AG04450 (cell line): ENCODE data around the gene ICAM2. TPM values are rescaled to one million over a fixed set of nuclear protein-coding genes. Genes with fewer than 3 reads are reported as not detected.

Source experiments
- CTCF ChIA-PET: fragments of 300-600, 350-600 bp; formaldehyde crosslinking; extraction: SDS; loops from one replicate; lab custom pipeline; 2022; ENCODE audit warnings: antibody characterized with exemption, inconsistent platforms; lab: Charles Lee
- POLR2A ChIA-PET: fragments of 350-600 bp; formaldehyde crosslinking; extraction: SDS; loops from one replicate; lab custom pipeline; 2021; ENCODE audit warnings: antibody characterized with exemption, inconsistent platforms; lab: Yijun Ruan, JAX
- DNase-seq: peaks from one replicate; pipeline ENCODE4 v3.0.0-alpha.2; 2011; ENCODE audit warnings: low read depth, low spot score
- H3K27ac ChIP-seq: one replicate; pipeline ENCODE4 v1.5.1; 2012; ENCODE audit warnings: low read depth, low read length, control low read depth
- H3K27me3 ChIP-seq: one replicate; pipeline ENCODE4 v1.6.0; 2012; ENCODE audit warnings: low read length; ENCODE audit not compliant: control insufficient read depth, insufficient read depth
- H3K4me3 ChIP-seq: 2 replicates; pipeline ENCODE4 v1.5.1; 2011; ENCODE audit warnings: mild to moderate bottlenecking, low read depth, low read length, control low read depth
- H3K9me3 ChIP-seq: 2 replicates; pipeline ENCODE4 v1.5.1; 2012; ENCODE audit warnings: low read length; ENCODE audit not compliant: control insufficient read depth, insufficient read depth
- polyA plus RNA-seq: library from polyadenylated mRNA; depleted of rRNA; stranded (reverse); fragments of >200 nt; gene quantifications from 2 replicates; pipeline ENCODE4 v1.2.3, GENCODE V29; 2011
- TF ChIP-seq, protein P1 (sequence below): IDR thresholded peaks from 2 replicates; pipeline ENCODE4 v1.5.1; 2011; ENCODE audit warnings: low read depth, low read length, control low read depth, inconsistent platforms

Gene ICAM2
- polyA plus RNA-seq, 1 experiment: 0.16 TPM

DNA sequence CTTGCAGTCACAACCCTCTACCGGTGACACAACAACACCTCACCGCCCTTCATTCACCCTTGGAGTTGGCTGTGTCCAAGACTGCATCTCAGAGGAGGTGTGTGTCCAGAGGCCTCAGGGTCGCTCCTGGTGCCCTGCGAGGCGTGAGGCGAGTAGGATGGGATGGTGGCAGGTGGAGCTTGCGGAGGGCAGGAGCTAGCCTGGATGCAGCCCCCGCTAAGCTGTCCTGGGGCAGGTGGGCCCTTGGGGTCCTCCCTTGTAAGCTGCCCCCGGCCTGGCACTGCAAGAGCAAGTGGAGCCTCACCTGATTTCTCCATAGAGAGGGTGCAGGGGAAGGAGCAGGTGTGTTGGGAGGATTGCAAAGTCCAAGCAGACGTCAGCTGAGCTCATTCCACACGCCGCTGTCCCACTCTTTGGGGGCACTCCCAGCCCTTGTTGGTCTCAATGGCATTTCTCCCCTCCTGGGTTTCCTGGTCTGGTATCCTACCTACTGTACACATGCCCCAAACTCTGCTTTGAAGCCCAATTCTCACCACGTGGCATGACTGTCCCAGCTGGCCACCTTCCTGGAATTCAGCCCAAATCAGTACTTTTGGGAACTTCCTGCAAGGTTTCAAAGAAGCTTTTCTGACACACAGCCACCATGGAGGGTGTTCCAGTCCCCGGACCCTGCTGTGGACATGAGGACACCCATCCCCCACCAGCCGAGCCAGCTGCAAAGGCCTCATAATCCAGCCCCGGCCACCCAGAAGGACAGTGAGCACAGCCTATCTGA, 18.1 kb upstream of the ICAM2 start:
- POLR2A ChIA-PET: no interaction called here
- Histone ChIP-seq H3K4me3 (no peak overlapping the region), H3K9me3 (no peaks in the 10 kb centered on the region; the same call in 1 of the 2 replicates), H3K27me3 (no peaks in the 10 kb centered on the region), H3K27ac (no peak overlapping the region)
- TF ChIP-seq, protein P1, sequence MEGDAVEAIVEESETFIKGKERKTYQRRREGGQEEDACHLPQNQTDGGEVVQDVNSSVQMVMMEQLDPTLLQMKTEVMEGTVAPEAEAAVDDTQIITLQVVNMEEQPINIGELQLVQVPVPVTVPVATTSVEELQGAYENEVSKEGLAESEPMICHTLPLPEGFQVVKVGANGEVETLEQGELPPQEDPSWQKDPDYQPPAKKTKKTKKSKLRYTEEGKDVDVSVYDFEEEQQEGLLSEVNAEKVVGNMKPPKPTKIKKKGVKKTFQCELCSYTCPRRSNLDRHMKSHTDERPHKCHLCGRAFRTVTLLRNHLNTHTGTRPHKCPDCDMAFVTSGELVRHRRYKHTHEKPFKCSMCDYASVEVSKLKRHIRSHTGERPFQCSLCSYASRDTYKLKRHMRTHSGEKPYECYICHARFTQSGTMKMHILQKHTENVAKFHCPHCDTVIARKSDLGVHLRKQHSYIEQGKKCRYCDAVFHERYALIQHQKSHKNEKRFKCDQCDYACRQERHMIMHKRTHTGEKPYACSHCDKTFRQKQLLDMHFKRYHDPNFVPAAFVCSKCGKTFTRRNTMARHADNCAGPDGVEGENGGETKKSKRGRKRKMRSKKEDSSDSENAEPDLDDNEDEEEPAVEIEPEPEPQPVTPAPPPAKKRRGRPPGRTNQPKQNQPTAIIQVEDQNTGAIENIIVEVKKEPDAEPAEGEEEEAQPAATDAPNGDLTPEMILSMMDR: no peak
- no peak for DNase-seq
- CTCF ChIA-PET: interaction anchor here (0.7 to 2.3 kb wide), 3 partner anchors 10 to 95 kb away, joined by 3 to 13 read pairs (median 6); no protein-coding TSS in a partner anchor

DNA sequence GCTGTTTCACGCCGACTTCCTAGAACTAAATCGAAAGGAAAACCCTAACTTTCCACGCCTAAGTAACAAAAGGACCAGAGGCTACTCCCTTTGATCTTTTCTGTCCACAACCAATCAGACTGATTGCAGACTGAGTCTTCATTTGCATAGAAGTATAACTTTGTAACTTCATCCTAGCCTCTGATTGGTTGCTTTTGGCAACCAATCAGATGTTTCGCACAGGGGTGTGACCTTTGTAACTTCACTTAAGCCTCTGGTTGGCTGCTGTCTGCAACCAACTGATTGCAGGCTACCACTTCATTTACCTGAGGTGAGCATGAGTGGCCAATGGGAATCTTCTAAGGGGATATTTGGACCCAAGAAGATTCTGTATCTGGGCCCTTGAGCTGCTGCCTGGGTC, 17.4 kb upstream of the ICAM2 start:
- H3K4me3 ChIP-seq: no peak overlapping the region
- no peaks in the 10 kb centered on the region; the same call in 1 of the 2 replicates for H3K9me3 ChIP-seq
- TF ChIP-seq, protein P1: no peak
- POLR2A ChIA-PET: no interaction called here
- no peak for DNase-seq
- CTCF ChIA-PET: interaction anchor here (0.7 to 2.3 kb wide), 2 partner anchors 12 to 96 kb away, joined by 3 to 13 read pairs; no protein-coding TSS in a partner anchor
- no peak overlapping the region for H3K27ac ChIP-seq
- no peaks in the 10 kb centered on the region for H3K27me3 ChIP-seq

DNA sequence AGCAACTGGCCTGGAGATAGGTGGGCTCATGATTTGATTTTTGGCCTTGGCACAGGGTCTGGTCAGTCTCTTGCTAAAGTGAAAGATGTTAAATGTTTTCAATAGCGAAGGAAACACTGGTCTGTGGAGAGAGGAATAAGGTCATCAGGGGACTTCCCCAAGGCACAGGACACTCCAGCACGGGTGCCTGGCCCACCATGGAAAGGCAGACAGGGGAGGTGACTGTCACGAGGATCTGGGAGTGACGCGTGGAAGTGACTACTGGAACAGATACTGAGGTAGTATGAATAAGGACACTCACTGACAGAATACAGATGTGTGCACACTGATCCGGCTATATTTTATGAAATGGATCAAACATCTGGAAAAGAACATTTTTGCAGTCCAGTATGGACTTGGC, 16.7 kb upstream of the ICAM2 start:
- Histone ChIP-seq H3K27ac (no peak overlapping the region), H3K27me3 (no peaks in the 10 kb centered on the region), H3K4me3 (no peak overlapping the region), H3K9me3 (no peaks in the 10 kb centered on the region; the same call in 1 of the 2 replicates)
- ChIA-PET CTCF (interaction anchor here (2.3 kb wide), 1 partner anchor 96 kb away, joined by 13 read pairs; no protein-coding TSS in a partner anchor), POLR2A (no interaction called here)
- TF ChIP-seq, protein P1: no peak
- no peak for DNase-seq

DNA sequence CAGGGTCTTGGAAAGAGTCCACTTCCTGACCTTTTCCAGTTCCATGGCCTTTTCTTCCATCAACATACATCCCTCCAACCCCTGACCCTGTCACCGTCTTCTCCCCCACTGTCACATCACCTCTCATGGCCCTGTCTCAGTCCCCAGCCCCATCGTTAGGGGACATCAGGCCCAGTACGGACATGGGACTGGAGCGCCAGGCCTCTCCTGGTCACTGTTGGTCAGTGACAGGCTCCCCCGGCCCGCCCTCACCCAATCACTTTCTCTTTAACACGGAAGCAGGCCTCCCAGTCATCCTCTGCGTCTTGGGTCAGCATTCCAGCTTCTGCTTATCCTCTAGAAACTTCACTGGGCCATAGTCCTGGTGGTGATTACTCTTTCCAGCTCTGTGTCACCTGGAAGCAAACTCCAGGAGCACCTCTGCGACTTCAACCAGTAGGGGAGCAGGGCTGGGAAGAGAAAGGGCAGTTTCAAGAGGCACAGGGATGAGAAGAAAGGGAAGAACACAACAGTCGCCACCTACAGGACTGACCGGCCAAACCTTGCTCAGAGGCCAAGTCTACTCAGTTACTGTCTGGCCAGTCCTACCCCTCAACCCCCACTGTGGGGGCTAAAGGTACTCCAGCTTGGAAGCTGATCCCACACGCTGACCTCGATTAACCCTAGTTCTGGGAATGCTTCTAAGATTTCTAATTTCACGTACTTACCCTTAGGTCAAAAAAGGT, 15.9 kb upstream of the ICAM2 start:
- Histone ChIP-seq H3K27ac (no peak overlapping the region), H3K27me3 (no peaks in the 10 kb centered on the region), H3K4me3 (no peak overlapping the region), H3K9me3 (no peaks in the 10 kb centered on the region)
- TF ChIP-seq, protein P1: no peak
- DNase-seq: no peak
- ChIA-PET CTCF (no interaction called here), POLR2A (no interaction called here)

DNA sequence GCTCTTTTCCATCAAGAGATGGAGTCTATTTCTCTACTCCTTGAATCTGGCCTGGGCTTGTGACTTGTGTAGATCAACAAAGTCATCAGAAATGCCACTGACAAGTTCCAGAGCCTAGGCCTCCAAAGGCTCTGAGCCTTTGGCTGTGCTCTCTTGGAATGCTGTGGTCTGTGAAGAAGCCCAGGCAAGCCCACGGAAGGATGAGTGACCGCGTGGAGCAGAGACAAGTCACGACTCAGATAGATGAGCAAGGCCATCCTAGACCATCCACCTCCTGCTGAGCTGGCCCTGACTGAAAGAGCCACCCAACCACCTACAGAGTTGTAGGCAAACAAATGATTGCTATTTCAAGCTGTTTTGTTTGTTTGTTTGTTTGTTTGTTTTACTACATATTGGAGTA, 11.6 kb upstream of the ICAM2 start:
- POLR2A ChIA-PET: no interaction called here
- CTCF ChIA-PET: interaction anchor here (0.7 to 11.8 kb wide), 2 partner anchors 101 to 113 kb away, joined by 3 to 698 read pairs; partner anchors contain the start of genes ERN1 and GH1
- no peak for DNase-seq
- no peaks in the 10 kb centered on the region for H3K27me3 ChIP-seq
- H3K4me3 ChIP-seq: no peak overlapping the region
- TF ChIP-seq, protein P1: no peak
- no peak overlapping the region for H3K27ac ChIP-seq
- no peaks in the 10 kb centered on the region for H3K9me3 ChIP-seq
